NCI-H1417 (cell line): ENCODE measurements around the gene TMEM158.

Experiments used
- DNase-seq, 3 experiments: peaks; one replicate each; lab custom pipeline; 2025; lab: John Stamatoyannopoulos, UW

Gene TMEM158

GRCh38 chr3:45226206-45226915 is at the start of gene TMEM158:
TMEM158 (minus strand) TSS chr3:45226287; CDS start chr3:45226027, 260 bp downstream.
- DNase-seq, result peak; percentile 14 to 61 (median 60)

GRCh38 chr3:45275006-45275704 is 49.1 kb upstream of the TMEM158 start:
- peak in 2 of 3 experiments; percentile 46 to 63 for DNase-seq

- no peak for DNase-seq
Measured at GRCh38 chr3:45273681-45274515, 47.8 kb upstream of the TMEM158 start.

- DNase-seq, result peak in 1 of 3 experiments; percentile 25
Measured at GRCh38 chr3:45272828-45273470, 46.9 kb upstream of the TMEM158 start.

GRCh38 chr3:45272032-45272810 is 46.1 kb upstream of the TMEM158 start:
- DNase-seq, result no peak

GRCh38 chr3:45269952-45270351 is 43.9 kb upstream of the TMEM158 start:
- DNase-seq, result no peak

GRCh38 chr3:45267097-45267496 is 41.0 kb upstream of the TMEM158 start:
- no peak for DNase-seq

- DNase-seq, result no peak
Measured at GRCh38 chr3:45261333-45262110, 35.4 kb upstream of the TMEM158 start.

GRCh38 chr3:45259133-45259532 is 33.0 kb upstream of the TMEM158 start:
- DNase-seq, result no peak

GRCh38 chr3:45258317-45258716 is 32.2 kb upstream of the TMEM158 start:
- DNase-seq, result no peak

- no peak for DNase-seq
Measured at GRCh38 chr3:45253316-45253715, 27.2 kb upstream of the TMEM158 start.

GRCh38 chr3:45252826-45253225 is 26.7 kb upstream of the TMEM158 start:
- no peak for DNase-seq

GRCh38 chr3:45249391-45249790 is 23.3 kb upstream of the TMEM158 start:
- no peak for DNase-seq

- DNase-seq, result no peak
Measured at GRCh38 chr3:45246241-45246640, 20.2 kb upstream of the TMEM158 start.

GRCh38 chr3:45244356-45244755 is 18.3 kb upstream of the TMEM158 start:
- DNase-seq, result no peak

GRCh38 chr3:45241206-45241605 is 15.1 kb upstream of the TMEM158 start:
- DNase-seq, result peak in 2 of 3 experiments; percentile 1 to 63

- DNase-seq, result no peak
Measured at GRCh38 chr3:45240292-45240691, 14.2 kb upstream of the TMEM158 start.

GRCh38 chr3:45239254-45239653 is 13.2 kb upstream of the TMEM158 start:
- no peak for DNase-seq

- no peak for DNase-seq
Measured at GRCh38 chr3:45236964-45237363, 10.9 kb upstream of the TMEM158 start.

GRCh38 chr3:45235409-45235808 is 9.3 kb upstream of the TMEM158 start:
- no peak for DNase-seq
